HL-60/S4 treated with retinoic acid at 250 ng/mL for 4 days and 3 days (cell line): Measurements from ENCODE around the gene DND1.

Experiments
- in situ Hi-C: fragments of 300-500 bp; cut with MboI; formaldehyde crosslinking; loops from 2 replicates; pipeline ENCODE4 v1.7.0; 2022; ENCODE audit warnings: low sequenced_read_pairs

DND1 gene

DNA sequence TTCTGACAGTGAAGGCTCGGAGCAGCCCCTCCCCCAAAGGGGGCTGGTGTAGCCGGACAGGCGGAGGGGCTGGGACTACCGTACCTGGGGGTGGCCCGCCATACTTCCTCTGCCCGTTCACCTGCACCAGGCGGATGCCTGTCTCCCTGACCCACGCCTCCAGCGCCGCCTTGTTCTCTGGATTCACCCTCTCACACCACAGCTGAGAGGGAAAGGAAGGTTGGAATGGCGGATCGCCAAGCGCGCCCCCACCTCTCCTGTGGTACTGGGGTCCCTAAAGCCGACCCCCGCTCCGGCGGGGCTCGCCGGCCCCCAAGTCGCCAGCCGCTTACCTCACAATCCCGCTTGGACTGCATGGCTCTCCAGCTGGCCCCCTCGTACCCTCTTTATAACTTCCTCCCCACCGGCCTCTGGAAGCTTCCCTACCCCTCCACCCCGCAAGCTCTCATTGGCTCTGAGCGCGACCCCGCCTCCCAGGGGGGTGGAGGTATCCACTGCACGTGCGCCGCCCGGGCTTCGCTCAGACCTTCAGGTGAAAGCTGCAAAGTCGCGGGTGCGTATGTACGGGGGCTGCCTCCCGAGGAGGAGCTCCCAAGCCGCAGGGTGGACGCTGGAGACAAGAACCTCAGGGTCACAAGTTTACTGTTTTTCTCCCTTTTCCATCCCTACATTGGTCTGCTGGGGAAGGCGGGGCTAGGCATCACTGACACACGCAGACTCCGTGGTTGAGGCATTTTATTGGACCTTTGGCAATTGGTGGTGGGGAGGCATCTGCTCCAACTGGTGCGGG lies at the start of gene DND1:
DND1 (minus strand) TSS at position 390 of the 790 bp plus-strand sequence; CDS start at position 356, 34 bp downstream.
- in situ Hi-C loops, result no loop called here

DNA sequence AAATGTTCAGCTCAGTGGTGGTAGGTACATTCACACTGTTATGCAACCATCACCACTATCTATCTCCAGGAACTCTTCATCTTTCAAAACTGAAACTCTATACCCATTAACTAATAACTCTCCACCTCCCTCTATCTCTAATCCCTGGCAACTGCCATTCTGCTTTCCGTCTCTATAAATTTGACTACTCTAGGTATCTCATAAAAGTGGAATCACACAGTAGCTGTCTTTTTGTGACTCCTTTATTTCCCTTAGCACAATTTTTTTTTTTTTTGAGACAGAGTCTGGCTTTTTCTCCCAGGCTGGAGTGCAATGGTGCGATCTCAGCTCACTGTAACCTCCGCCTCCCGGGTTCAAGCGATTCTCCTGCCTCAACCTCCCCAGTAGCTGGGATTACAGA lies 48.0 kb upstream of the DND1 start:
- in situ Hi-C loops, result loop anchor here (25.0 kb wide), 1 partner anchor 484 kb away; no protein-coding TSS in a partner anchor

- in situ Hi-C loops, result loop anchor here (25.0 kb wide), 1 partner anchor 483 kb away; no protein-coding TSS in a partner anchor
Observed at GRCh38 chr5:140720738-140721137, 47.4 kb upstream of the DND1 start.

GRCh38 chr5:140718266-140718592 lies 44.9 kb upstream of the DND1 start:
- in situ Hi-C loops, result loop anchor here (25.0 kb wide), 1 partner anchor 481 kb away; no protein-coding TSS in a partner anchor

GRCh38 chr5:140716238-140716637 lies 42.9 kb upstream of the DND1 start:
- in situ Hi-C loops, result loop anchor here (25.0 kb wide), 1 partner anchor 479 kb away; no protein-coding TSS in a partner anchor

GRCh38 chr5:140713562-140714094 lies 40.3 kb upstream of the DND1 start:
- in situ Hi-C loops, result loop anchor here (25.0 kb wide), 1 partner anchor 476 kb away; no protein-coding TSS in a partner anchor

GRCh38 chr5:140711794-140712193 lies 38.4 kb upstream of the DND1 start:
- in situ Hi-C loops, result loop anchor here (25.0 kb wide), 1 partner anchor 474 kb away; no protein-coding TSS in a partner anchor

GRCh38 chr5:140710899-140711552 lies 37.6 kb upstream of the DND1 start:
- in situ Hi-C loops, result loop anchor here (25.0 kb wide), 1 partner anchor 474 kb away; no protein-coding TSS in a partner anchor

- in situ Hi-C loops, result loop anchor here (10.0 to 25.0 kb wide), 2 partner anchors 334 to 471 kb away; no protein-coding TSS in a partner anchor
Observed at GRCh38 chr5:140708787-140709186, 35.4 kb upstream of the DND1 start.

- in situ Hi-C loops, result loop anchor here (10.0 to 25.0 kb wide), 2 partner anchors 333 to 471 kb away; no protein-coding TSS in a partner anchor
Observed at GRCh38 chr5:140707812-140708211, 34.4 kb upstream of the DND1 start.

DNA sequence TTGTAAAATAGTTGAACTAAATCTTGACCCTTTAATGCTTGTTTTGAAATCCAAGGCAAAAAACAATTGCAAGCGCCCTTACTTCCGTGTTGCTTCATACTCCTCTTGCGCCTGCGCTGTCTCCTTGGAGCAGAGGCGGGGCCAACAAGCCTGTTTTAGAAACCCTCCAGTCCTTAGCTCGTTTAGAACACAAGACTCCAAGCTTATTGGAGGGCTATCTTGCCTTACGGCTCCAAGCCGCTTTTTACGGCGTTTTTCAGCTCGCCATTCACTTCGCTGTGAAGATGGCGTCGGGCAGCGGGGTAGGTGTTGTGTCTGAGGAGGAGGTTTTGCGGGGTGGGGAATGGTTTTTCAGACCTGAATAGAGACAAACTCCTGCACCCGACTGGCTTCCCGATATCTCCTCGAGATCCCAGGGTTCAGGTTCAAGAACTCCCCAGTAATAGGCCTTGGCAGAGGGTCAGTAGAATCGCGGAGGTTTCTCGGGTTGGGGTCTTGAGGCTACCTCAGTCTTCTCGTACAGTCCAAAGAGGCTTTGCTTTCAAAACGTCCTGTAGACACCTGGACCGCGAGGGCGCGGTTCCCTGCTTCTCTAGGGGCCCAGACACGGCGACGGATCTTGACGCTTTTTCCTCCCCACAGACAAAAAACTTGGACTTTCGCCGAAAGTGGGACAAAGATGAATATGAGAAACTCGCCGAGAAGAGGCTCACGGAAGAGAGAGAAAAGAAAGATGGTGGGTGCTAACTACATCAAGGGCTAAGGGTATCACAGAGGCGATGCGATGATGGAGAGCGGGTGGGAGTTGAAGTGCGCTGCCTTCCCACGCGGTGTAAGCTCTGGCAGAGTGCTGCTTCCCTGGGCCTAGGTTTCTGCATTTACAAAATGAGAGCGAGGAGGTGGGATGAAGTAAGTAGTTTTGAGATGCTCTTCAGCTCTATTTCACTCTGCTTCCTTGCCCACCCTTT lies 27.1 kb upstream of the DND1 start, which contains the start of gene ZMAT2:
ZMAT2 (plus strand) TSS at position 271 of the 968 bp plus-strand sequence; CDS start at position 285, 14 bp downstream.
- in situ Hi-C loops, result loop anchor here (10.0 to 25.0 kb wide), 2 partner anchors 326 to 463 kb away; no protein-coding TSS in a partner anchor

DNA sequence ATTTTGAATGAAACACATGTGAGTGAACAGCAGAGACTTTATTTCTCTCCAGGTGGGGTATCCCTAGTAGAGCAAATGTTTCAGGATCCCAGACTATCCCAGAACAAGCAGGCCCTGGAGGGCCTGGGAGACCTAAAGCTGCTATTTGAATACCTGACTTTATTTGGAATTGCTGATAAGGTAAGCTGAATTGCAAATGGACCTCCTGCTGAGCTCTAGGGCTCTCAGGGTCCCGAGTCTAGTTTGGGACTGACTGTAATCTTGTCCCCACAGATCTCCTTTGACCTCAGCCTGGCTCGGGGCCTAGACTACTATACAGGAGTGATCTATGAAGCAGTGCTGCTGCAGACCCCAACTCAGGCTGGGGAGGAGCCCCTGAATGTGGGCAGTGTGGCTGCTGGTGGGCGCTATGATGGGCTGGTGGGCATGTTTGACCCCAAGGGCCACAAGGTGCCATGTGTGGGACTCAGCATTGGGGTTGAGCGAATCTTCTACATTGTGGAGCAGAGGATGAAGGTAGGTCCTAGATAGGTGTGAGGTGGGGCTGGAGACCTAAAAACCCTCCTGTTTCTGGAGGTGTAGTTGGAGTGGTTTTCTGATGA lies 23.6 kb upstream of the DND1 start:
- in situ Hi-C loops, result no loop called here

GRCh38 chr5:140694276-140694675 lies 20.9 kb upstream of the DND1 start:
- in situ Hi-C loops, result no loop called here

DNA sequence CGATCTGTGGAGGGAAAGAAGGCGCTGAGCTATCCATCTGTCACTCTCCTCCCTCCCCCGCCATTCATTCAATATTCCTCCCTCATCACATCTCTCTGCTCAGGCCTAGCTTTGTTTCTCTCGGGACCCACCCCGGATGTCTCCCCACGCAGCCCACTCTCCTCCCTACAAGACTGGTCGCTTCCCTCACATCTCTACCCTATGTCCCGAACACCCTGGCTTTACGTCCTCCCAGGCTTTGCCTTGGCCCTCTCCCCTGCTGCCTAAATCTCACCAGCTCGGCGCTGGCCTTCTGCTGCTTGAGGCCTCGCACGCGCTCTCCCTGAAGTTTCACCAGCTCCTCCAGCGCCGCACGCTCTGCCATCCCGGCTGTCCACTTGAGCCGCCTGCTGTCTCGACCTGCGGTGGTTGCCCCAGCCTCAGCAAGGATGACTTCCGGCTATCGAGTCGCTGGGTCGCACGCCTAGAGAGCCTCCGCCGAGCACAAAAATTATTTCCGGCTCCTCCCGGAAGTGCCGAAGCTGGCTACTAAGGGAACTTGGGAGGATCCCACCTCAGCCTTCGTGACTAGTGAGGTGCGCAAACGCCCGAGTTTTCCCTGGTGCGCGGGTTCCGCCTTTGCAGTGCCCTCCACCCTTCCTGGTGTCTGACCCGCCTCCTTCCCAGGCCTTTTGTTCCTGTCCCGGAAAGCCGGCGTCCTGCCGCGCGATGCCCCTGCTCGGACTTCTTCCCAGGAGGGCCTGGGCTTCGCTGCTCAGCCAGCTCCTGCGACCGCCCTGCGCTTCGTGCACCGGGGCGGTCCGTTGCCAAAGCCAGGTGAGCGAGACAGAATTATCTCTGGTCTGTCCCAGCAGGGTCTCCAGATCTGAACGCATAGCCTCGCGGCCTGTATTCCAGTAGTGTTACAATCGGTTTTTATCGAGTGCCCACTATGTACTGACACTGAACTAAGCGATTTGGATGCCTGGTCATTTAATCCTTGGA lies 17.9 kb upstream of the DND1 start, which contains the start of the genes HARS1 and HARS2:
HARS1 (minus strand) TSS at position 430 of the 984 bp plus-strand sequence; CDS start at position 364, 66 bp downstream.
HARS2 (plus strand) TSS at position 515 of the 984 bp plus-strand sequence; CDS start at position 709, 194 bp downstream.
- in situ Hi-C loops, result no loop called here

DNA sequence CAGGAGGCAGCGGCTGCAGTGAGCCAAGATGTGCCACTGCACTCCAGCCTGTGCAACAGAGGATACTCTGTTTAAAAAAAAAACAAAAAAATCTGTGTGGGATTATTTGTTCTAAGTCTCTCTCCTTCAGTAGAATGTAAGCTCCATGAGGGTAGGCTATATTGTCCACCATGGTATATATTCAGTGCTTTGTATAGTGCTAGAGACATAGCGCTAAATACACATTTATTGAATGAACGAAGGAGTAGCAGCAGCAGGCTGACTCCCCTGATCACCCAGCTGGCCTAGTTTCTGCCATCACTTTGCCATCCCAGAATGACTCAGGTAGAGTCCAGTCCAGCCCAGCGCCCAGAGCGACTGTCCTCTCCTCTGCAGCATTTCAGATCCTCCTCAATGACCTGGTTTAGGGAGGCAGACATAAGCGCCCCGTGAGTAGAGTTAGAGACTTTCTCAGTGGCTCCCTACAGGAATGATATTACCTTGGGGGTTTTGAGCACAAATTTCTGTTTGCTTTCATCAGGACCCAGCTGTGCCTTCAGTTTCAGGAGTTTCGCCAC lies 17.1 kb upstream of the DND1 start:
- in situ Hi-C loops, result no loop called here

DNA sequence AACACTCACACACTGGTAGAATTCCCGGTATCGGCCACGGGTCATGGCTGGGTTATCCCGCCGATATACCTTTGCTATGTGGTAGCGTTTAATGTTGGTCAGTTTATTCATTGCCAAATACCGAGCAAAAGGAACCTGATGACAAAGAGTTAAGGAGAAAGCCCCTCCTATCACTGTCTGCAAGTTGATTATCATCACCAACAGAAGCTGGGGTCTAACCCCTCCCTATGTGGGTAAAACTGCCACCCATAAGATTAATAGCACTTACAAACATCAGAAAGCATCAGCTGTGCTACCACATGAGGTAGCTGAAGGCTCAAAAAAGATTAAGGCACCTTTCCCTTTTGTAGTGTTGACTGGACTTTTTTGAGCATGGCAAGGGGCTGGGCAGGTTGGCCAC lies 5.6 kb upstream of the DND1 start:
- in situ Hi-C loops, result no loop called here

- in situ Hi-C loops, result no loop called here
Observed at GRCh38 chr5:140677947-140678346, 4.6 kb upstream of the DND1 start.

- in situ Hi-C loops, result no loop called here
Observed at GRCh38 chr5:140674629-140675028, 1.3 kb upstream of the DND1 start.
